ENCODE data around the gene HSD17B7. TPM values are rescaled to one million over a fixed set of nuclear protein-coding genes. Genes with fewer than 3 reads are reported as not detected.
"Not testable (repeated sequence)": the region's sequence is repeated elsewhere in the genome, so short reads cannot be mapped to it uniquely, and the experiment has no call there.

HSD17B7 gene
- total RNA-seq, 8 experiments from 2014 or later: 12.9 to 51.3 (median 24.5) TPM

DNA sequence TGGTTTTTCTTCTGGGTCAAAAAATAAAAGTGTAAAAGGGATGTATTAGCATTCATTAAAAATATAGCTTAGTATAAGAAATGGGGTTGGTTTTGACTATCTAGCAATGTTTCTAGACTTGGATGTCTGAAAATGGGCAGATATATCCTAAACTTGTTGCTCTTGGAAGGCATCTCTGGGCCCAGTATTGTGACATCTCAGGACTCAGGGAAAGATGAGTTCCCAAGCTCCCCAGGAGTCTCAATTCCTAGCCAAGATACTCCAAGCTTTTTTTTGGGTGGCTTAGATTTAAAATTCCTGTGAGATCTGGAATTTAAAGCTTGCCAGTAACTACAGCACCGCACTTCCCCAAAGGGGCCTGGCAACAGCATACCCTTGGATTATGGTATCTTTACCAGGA lies 11.5 kb upstream of the HSD17B7 start:
- in situ Hi-C loops (cut with MboI; ENCODE audit: low pct_unique_long_range_greater_than_20kb in 2 of 9, low sequenced_read_pairs in 9 of 9, unreplicated experiment in 9 of 9): loop anchor here in 1 of 9 experiments (25.0 kb wide), 1 partner anchor 167 kb away; no protein-coding TSS in a partner anchor

DNA sequence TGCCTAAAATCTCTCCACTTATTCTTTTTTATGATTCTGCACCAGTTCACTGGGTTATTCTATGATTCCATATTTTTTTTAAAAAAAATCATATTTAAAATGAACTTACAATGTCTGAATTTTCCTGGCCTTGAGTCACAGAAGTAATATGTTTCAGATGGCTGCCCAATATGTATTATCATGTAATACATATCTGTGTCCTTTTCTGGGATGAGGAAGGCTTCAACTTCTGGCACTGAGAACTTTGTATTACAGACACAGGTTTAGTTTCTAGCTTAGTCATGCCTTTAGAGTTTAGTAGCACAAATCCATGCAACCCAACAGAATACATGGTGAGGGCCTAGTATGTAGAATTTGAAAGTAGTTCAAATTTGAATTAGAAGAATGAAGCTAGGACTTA lies 7.8 kb upstream of the HSD17B7 start:
- in situ Hi-C loops (cut with MboI; ENCODE audit: low pct_unique_long_range_greater_than_20kb in 2 of 9, low sequenced_read_pairs in 9 of 9, unreplicated experiment in 9 of 9): loop anchor here in 1 of 9 experiments (25.0 kb wide), 1 partner anchor 170 kb away; no protein-coding TSS in a partner anchor
- Histone ChIP-seq H3K4me1 (replicated peaks in 1 of 2) (peaks cover 0 to 13% of the 10 kb centered on the region in 2 donors), H3K27ac (no peak overlapping the region), H3K4me3 (no peak overlapping the region)
- ATAC-seq (replicated peaks in 6 of 8): no peak

More for the DNA sequence above, 11.5 kb upstream of the HSD17B7 start:
- Histone ChIP-seq H3K4me1 (replicated peaks in 1 of 2) (no peaks in the 10 kb centered on the region), H3K27ac (no peak overlapping the region), H3K4me3 (no peak overlapping the region)
- WGBS, 10 experiments: 86 to 100% (median 94%) methylated on average over 1 of the region's 1 CpG; no CpG with 5 or more reads in 4 of the 10 experiments
- no peak for ATAC-seq (replicated peaks in 6 of 8)

- no CpG with 5 or more reads among the region's 1 CpG for WGBS, 10 experiments
- H3K4me3 ChIP-seq; H3K27ac ChIP-seq; ATAC-seq (replicated peaks in 6 of 8): not testable (repeated sequence)
- peaks cover 2 to 19% of the 10 kb centered on the region in 2 donors for H3K4me1 ChIP-seq (replicated peaks in 1 of 2)
- in situ Hi-C loops (cut with MboI; ENCODE audit: low pct_unique_long_range_greater_than_20kb in 2 of 9, low sequenced_read_pairs in 9 of 9, unreplicated experiment in 9 of 9): loop anchor here in 1 of 9 experiments (25.0 kb wide), 1 partner anchor 173 kb away; no protein-coding TSS in a partner anchor
Observed at GRCh38 chr1:162784926-162785325, 5.6 kb upstream of the HSD17B7 start.

GRCh38 chr1:162788783-162789182 lies 1.7 kb upstream of the HSD17B7 start:
- ATAC-seq (replicated peaks in 6 of 8); H3K4me3 ChIP-seq; H3K27ac ChIP-seq: not testable (repeated sequence)
- WGBS, 10 experiments: 40 to 100% (median 56%) methylated on average over 1 of the region's 1 CpG; no CpG with 5 or more reads in 3 of the 10 experiments
- in situ Hi-C loops (cut with MboI; ENCODE audit: low pct_unique_long_range_greater_than_20kb in 2 of 9, low sequenced_read_pairs in 9 of 9, unreplicated experiment in 9 of 9): loop anchor here in 1 of 9 experiments (25.0 kb wide), 1 partner anchor 176 kb away; no protein-coding TSS in a partner anchor
- H3K4me1 ChIP-seq (replicated peaks in 1 of 2): peaks cover 7 to 21% of the 10 kb centered on the region in 2 donors

GRCh38 chr1:162790985-162791357 lies 469 bp downstream of the HSD17B7 start:
- peak in 2 of 8 experiments; percentile 11 to 23 for ATAC-seq (replicated peaks in 6 of 8)
- Histone ChIP-seq H3K4me1 (replicated peaks in 1 of 2) (peaks cover 7 to 15% of the 10 kb centered on the region in 2 donors), H3K4me3 (peak overlapping the region; percentile 96 to 99 (median 98)), H3K27ac (peak overlapping the region; percentile 84 to 86)
- in situ Hi-C loops (cut with MboI; ENCODE audit: low pct_unique_long_range_greater_than_20kb in 2 of 9, low sequenced_read_pairs in 9 of 9, unreplicated experiment in 9 of 9): loop anchor here in 1 of 9 experiments (25.0 kb wide), 1 partner anchor 179 kb away; no protein-coding TSS in a partner anchor
- WGBS, 10 experiments: no CpG with 5 or more reads among the region's 8 CpGs

DNA sequence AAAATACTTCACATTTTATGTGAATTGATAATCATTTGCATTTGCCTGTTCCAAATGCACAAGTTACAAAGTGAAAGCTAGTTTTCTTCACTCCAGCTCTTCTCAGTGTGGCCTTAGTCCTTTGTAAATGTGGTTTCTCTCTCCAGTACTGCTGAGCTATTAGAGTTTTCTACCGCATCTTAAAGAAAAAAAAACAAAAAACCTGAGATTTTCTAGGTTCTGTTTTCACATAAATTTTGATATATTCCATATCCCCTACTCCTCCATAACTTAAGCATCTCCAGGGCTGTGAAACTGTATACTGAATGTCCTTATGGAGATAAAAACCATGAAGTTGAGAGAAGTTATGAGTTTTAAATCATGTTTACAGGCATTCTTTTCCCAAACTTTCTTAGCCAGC lies 3.8 kb downstream of the HSD17B7 start:
- 40 to 100% (median 75%) methylated on average over 1 of the region's 1 CpG; no CpG with 5 or more reads in 6 of the 10 experiments for WGBS, 10 experiments
- not testable (repeated sequence) for ATAC-seq (replicated peaks in 6 of 8); H3K27ac ChIP-seq; H3K4me1 ChIP-seq (replicated peaks in 1 of 2); H3K4me3 ChIP-seq
- in situ Hi-C loops (cut with MboI; ENCODE audit: low pct_unique_long_range_greater_than_20kb in 2 of 9, low sequenced_read_pairs in 9 of 9, unreplicated experiment in 9 of 9): loop anchor here in 1 of 9 experiments (25.0 kb wide), 1 partner anchor 182 kb away; no protein-coding TSS in a partner anchor

DNA sequence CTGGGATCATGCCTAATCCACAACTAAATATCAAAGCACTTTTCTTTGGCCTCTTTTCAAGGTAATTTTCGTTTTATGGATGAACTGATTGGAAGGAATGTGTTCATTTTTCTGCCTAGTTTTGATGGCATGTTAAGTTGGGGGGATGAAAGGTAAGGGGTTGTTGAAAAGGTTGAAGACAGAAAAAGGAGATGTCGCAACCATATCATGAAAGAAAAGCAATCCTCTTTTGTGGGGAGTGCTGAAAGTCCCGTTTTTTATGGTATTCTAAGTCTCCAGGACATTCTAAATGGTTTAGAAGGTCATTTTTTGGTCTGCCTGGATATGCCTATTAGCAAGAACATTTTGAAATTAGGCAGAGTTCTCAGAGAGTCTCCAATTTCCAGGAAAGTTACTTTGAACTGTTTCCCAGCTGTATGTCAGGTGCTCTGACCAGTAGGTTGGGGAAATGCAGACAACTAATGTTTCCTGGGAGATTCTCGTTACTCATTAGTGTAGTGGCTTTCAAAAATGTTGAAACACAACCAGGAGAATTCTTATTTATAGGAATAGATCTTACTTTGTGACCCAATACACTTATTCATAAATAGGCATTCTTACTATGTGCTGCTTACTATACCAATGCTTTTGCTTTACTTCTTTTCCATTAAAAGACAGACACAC lies 6.2 kb downstream of the HSD17B7 start:
- ATAC-seq (replicated peaks in 6 of 8): peak in 1 of 8 experiments; percentile 21
- H3K27ac ChIP-seq; H3K4me1 ChIP-seq (replicated peaks in 1 of 2); H3K4me3 ChIP-seq: not testable (repeated sequence)
- in situ Hi-C loops (cut with MboI; ENCODE audit: low pct_unique_long_range_greater_than_20kb in 2 of 9, low sequenced_read_pairs in 9 of 9, unreplicated experiment in 9 of 9): loop anchor here in 1 of 9 experiments (25.0 kb wide), 1 partner anchor 184 kb away; no protein-coding TSS in a partner anchor
- 0 to 92% (median 65%) methylated on average over 1 to 4 of the region's 4 CpGs; no CpG with 5 or more reads in 2 of the 10 experiments for WGBS, 10 experiments

GRCh38 chr1:162799995-162800830 lies 9.7 kb downstream of the HSD17B7 start:
- WGBS, 10 experiments: 46 to 100% (median 74%) methylated on average over 1 to 4 of the region's 6 CpGs; no CpG with 5 or more reads in 2 of the 10 experiments
- H3K4me3 ChIP-seq; H3K4me1 ChIP-seq (replicated peaks in 1 of 2); H3K27ac ChIP-seq: not testable (repeated sequence)
- ATAC-seq (replicated peaks in 6 of 8): peak; percentile 43 to 99 (median 74)
- in situ Hi-C loops (cut with MboI; ENCODE audit: low pct_unique_long_range_greater_than_20kb in 2 of 9, low sequenced_read_pairs in 9 of 9, unreplicated experiment in 9 of 9): loop anchor here in 1 of 9 experiments (25.0 kb wide), 1 partner anchor 188 kb away; no protein-coding TSS in a partner anchor

DNA sequence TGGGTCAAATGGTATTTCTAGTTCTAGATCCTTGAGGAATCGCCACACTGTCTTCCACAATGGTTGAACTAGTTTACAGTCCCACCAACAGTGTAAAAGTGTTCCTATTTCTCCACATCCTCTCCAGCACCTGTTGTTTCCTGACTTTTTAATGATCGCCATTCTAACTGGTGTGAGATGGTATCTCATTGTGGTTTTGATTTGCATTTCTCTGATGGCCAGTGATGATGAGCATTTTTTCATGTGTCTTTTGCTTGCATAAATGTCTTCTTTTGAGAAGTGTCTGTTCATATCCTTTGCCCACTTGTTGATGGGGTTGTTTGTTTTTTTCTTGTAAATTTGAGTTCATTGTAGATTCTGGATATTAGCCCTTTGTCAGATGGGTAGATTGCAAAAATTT lies 17.0 kb downstream of the HSD17B7 start:
- H3K27ac ChIP-seq; in situ Hi-C loops (cut with MboI; ENCODE audit: low pct_unique_long_range_greater_than_20kb in 2 of 9, low sequenced_read_pairs in 9 of 9, unreplicated experiment in 9 of 9); H3K4me3 ChIP-seq; ATAC-seq (replicated peaks in 6 of 8); H3K4me1 ChIP-seq (replicated peaks in 1 of 2): not testable (repeated sequence)
- no CpG with 5 or more reads among the region's 2 CpGs for WGBS, 10 experiments

GRCh38 chr1:162812357-162812756 lies 21.9 kb downstream of the HSD17B7 start:
- 100% methylated on average over 1 of the region's 2 CpGs; no CpG with 5 or more reads in 7 of the 10 experiments for WGBS, 10 experiments
- ATAC-seq (replicated peaks in 6 of 8): peak in 3 of 8 experiments; percentile 41 to 98 (median 96)
- H3K27ac ChIP-seq; H3K4me1 ChIP-seq (replicated peaks in 1 of 2); in situ Hi-C loops (cut with MboI; ENCODE audit: low pct_unique_long_range_greater_than_20kb in 2 of 9, low sequenced_read_pairs in 9 of 9, unreplicated experiment in 9 of 9); H3K4me3 ChIP-seq: not testable (repeated sequence)

- H3K4me3 ChIP-seq; ATAC-seq (replicated peaks in 6 of 8); in situ Hi-C loops (cut with MboI; ENCODE audit: low pct_unique_long_range_greater_than_20kb in 2 of 9, low sequenced_read_pairs in 9 of 9, unreplicated experiment in 9 of 9); H3K4me1 ChIP-seq (replicated peaks in 1 of 2); H3K27ac ChIP-seq: not testable (repeated sequence)
- 80 to 100% (median 97%) methylated on average over 1 to 2 of the region's 2 CpGs; no CpG with 5 or more reads in 4 of the 10 experiments for WGBS, 10 experiments
Observed at GRCh38 chr1:162818136-162818535, 27.6 kb downstream of the HSD17B7 start.

- H3K4me1 ChIP-seq (replicated peaks in 1 of 2); H3K27ac ChIP-seq; in situ Hi-C loops (cut with MboI; ENCODE audit: low pct_unique_long_range_greater_than_20kb in 2 of 9, low sequenced_read_pairs in 9 of 9, unreplicated experiment in 9 of 9); ATAC-seq (replicated peaks in 6 of 8); H3K4me3 ChIP-seq: not testable (repeated sequence)
- 40 to 100% methylated on average over 1 of the region's 1 CpG; no CpG with 5 or more reads in 8 of the 10 experiments for WGBS, 10 experiments
Observed at GRCh38 chr1:162818666-162819065, 28.2 kb downstream of the HSD17B7 start.
